HG02571 (cell line): ENCODE results near the gene VWA1.
"Not testable (repeated sequence)": the region's sequence is repeated elsewhere in the genome, so short reads cannot be mapped to it uniquely, and the experiment has no call there.

Experiments used
- ATAC-seq: cut with Tn5 transposase; IDR thresholded peaks from one replicate; pipeline ENCODE4 v1.9.1; 2021; ENCODE audit warnings: mild to moderate bottlenecking, moderate library complexity; ENCODE audit not compliant: unreplicated experiment

Gene VWA1

DNA sequence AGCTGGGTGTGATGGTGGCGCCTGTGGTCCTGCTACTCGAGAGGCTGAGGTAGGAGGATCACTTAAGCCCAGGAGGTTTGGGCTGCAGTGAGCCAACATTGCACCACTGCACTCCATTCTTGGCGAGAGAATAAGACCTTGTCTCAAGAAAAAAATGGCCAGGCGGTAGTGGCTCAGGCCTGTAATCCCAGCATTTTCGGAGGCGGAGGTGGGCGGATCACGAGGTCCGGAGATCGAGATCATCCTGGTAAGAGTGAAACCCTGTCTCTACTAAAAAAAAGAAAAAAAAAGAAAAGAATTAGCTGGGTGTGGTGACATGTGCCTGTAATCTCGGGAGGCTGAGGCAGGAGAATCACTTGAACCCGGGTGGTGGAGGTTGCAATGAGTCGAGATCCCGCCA is 47.4 kb downstream of the VWA1 start:
- no peak for ATAC-seq

DNA sequence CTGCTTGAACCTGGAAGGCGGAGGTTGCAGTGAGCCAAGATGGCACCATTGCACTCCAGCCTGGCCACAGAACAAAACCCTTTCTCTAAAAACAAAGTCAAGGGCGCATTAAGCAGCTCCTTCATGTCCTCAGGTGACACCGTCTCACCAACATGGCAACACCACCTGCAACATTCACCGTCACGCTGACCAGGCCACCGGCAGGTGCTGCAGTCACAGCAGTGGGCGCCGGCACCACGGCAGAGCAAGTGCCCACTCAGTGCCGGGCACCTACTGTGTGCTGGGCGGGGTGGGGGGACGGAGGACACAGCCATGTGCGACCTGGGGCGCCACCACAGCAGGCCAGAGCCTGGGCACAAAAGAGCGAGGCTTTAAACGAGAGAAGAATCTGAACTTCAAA is 48.2 kb downstream of the VWA1 start:
- ATAC-seq = no peak

DNA sequence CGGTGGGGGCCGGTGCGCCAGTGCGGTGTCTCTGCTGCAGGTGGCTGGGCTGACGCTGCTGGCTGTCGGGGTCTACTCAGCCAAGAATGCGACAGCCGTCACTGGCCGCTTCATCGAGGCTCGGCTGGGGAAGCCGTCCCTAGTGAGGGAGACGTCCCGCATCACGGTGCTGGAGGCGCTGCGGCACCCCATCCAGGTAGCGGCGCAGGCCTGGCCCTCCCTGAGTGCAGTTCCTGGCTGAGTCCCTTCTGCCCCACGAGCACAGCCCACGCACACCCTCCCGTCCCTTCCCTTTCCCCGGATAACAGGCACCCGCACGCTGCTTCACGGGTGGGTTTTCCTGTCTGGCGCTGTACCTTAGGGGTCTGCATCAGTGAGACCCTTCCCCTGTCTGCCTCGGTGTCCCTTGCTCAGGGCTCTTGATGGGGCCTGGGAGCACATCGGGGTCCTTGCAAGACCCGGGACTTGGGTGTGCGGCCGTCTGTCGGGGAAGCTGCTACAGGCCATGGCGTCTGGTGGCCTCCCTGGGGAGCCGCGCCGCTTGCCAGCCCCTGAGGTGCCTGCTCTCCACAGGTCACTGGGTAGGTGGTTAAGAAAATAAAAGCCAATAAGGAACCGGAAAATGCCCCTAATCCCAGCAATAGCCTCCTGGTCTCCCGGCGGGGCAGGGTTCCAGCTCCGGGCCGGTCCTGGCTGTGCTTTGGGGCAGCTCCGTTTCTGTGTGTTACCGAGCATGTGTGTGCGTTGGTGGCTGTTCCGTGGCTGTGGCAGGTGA is 49.7 kb downstream of the VWA1 start:
- not testable (repeated sequence) for ATAC-seq

DNA sequence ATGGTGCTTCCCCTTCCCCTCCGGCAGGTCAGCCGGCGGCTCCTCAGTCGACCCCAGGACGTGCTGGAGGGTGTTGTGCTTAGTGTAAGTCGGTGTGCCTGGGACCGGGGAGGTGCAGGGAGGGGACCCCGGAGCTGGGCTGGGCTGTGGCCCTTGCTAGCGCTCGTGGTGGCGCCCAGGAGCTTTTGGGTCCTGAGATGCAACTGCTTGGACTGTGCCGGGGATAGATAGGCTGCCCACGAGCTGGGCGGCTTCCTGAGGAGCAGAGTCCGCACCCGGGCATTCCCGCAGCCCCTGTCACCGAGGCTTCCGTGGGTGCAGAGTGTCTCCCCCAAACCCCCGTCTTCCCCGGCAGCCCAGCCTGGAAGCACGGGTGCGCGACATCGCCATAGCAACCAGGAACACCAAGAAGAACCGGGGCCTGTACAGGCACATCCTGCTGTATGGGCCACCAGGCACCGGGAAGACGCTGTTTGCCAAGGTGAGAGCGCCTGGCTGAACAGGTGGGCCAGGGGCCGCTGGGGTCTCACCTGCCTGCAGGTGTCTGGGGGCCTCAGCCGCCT is 50.3 kb downstream of the VWA1 start:
- not testable (repeated sequence) for ATAC-seq

DNA sequence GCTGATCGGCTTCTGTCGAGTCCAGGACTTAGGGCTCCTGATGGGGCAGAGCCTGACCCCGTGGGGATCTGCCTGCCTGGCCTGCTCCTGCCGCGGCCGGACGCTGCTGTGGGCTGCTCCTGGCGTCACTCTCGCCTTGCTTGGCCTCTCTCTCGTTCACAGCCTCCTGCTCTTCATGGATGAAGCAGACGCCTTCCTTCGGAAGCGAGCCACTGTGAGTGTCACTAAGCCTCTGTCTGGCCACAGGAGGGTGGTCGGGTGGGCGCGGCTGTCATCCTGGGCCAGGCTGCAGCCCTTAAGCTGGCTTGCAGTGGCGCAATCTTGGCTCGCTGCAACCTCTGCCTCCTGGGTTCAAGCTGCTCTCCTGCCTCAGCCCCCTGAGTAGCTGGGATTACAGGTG is 52.2 kb downstream of the VWA1 start:
- ATAC-seq = no peak

DNA sequence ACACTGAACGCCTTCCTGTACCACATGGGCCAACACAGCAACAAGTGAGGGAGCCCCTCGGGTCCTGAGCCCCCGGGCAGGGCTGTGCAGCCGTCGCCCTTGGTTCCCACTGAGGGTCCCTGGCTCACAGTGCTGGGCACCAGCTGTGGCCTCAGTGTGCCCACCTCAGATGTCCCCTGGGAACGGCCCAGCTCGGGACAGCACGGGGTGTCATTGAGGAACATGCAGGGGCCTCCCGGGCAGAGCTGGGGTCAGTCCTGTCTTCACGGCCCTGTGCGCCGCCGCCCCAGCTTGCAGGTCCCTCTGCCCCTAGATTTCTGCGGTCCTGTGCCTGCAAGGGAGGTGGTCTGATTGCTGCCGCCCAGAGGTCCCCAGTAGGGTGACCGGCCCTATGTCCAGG is 53.7 kb downstream of the VWA1 start:
- no peak for ATAC-seq

DNA sequence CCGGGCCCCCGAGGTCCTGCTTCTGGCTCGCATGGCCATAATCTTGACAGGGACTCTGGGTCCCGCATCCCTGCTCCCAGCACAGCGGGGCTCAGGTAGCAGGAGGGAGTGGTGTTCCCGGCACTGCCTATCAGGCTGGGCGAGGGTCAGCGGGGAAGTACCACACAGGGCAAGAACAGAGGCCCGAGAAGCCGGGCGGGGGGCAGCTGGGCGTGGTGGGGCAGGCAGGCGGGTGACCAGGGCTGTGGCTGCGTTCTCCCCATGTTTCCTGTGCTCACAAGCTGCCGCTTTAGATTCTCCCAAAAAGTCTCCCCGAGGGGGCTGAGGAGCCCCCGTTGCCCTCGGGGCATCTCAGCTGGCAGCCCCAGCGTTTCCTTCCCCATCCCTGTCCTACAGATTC is 54.4 kb downstream of the VWA1 start:
- ATAC-seq = no peak

DNA sequence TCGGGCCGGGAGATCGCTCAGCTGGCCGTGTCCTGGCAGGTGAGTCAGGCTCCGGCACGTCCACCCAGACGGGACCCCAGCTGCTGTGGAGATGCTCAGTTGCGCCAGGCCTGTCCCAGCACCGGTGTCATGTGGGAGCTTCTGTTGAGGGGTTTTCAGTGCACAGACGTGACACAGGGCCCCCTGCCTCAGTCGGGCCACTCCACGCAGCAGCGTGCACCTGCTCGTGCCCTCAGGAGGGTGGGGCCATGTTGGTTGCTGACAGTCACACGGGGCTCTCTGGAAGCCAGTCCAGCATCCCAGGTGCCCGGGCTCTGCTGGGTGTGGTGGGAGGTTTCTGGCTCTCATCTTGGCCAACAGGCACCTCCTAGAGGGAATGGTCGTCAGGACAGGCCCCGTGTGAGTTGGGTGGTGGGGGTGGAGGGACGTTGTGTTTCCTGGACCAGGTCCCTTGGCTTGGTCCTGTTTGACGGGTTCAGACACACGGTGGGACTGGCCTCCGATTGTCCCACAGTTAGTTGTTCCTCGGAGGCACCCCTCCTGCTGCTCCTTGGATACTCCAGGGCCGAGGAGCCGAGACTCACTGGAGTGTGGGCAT is 55.2 kb downstream of the VWA1 start:
- no peak for ATAC-seq

DNA sequence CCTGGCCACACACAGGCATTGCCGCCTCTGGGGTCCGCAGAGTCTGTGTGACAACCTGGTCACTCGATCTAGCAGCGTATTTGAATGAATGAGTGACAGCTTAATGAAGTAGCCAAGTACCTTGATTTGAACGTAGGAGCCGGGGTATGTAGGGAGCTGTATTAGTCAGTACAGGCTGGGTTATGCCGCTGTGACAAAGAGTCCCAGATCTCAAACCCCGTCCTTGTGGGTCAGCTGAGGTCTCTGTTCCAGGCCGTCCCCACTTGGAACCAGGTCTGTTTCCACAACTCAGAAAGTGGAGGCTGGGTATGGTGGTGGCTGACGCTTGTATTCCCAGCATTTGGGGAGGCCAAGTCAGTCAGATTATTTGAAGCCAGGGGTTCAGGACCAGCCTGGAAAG is 56.1 kb downstream of the VWA1 start:
- ATAC-seq = no peak
